SK-N-SH treated with all-trans-retinoic acid at 6 μM for 48 hours (cell line): Measurements from ENCODE around the gene TMEM200A.
A peak's percentile ranks its signal among the peaks of the same experiment; 100 is the strongest.

Source experiments
- ATAC-seq: fragments of 200-7000 bp; cut with Tn5 transposase; 3 replicates; pipeline ENCODE4 v1.9.1; 2020; ENCODE audit warnings: mild to moderate bottlenecking, moderate library complexity
- ARNTL ChIP-seq: fragments of 450-650 bp; formaldehyde crosslinking; IDR thresholded peaks from 2 replicates; pipeline ENCODE4 v1.5.0; 2020; ENCODE audit warnings: low read depth, mild to moderate bottlenecking, moderate library complexity, borderline replicate concordance
- BACH2 ChIP-seq: fragments of 250-450 bp; sonication (Bioruptor Pico); IDR thresholded peaks from 2 replicates; pipeline ENCODE4 v1.9.0; 2021; ENCODE audit warnings: mild to moderate bottlenecking, borderline replicate concordance
- CSDC2 ChIP-seq: fragments of 250-450 bp; sonication (Bioruptor Pico); IDR thresholded peaks from 2 replicates; pipeline ENCODE4 v1.5.0; 2020; ENCODE audit warnings: mild to moderate bottlenecking, moderate library complexity
- ESRRG ChIP-seq: fragments of 250-450 bp; sonication (Bioruptor Pico); IDR thresholded peaks from 2 replicates; pipeline ENCODE4 v1.6.1; 2021; ENCODE audit warnings: mild to moderate bottlenecking
- GLIS3 ChIP-seq: fragments of 250-450 bp; sonication (Bioruptor Pico); IDR thresholded peaks from 2 replicates; pipeline ENCODE4 v1.5.0; 2020; ENCODE audit warnings: mild to moderate bottlenecking, moderate library complexity
- ISL1 ChIP-seq: fragments of 250-450 bp; sonication (Bioruptor Pico); IDR thresholded peaks from 2 replicates; pipeline ENCODE4 v2.1.2; 2022; ENCODE audit warnings: mild to moderate bottlenecking, moderate library complexity
- OSR1 ChIP-seq: fragments of 250-450 bp; sonication (Bioruptor Pico); IDR thresholded peaks from 2 replicates; pipeline ENCODE4 v1.8.0; 2022; ENCODE audit warnings: moderate library complexity, mild to moderate bottlenecking, inconsistent platforms
- PPARA ChIP-seq: fragments of 250-450 bp; sonication (Bioruptor Pico); IDR thresholded peaks from 2 replicates; pipeline ENCODE4 v1.5.0; 2020; ENCODE audit warnings: mild to moderate bottlenecking, borderline replicate concordance
- RARB ChIP-seq: fragments of 250-450 bp; sonication (Bioruptor Pico); IDR thresholded peaks from 2 replicates; pipeline ENCODE4 v1.8.0; 2021; ENCODE audit warnings: mild to moderate bottlenecking, moderate library complexity
- SNAI2 ChIP-seq: fragments of 250-450 bp; sonication (Bioruptor Pico); IDR thresholded peaks from 2 replicates; pipeline ENCODE4 v1.5.0; 2020; ENCODE audit warnings: mild to moderate bottlenecking, moderate library complexity
- TCF4 ChIP-seq: fragments of 250-450 bp; sonication (Bioruptor Pico); IDR thresholded peaks from 2 replicates; pipeline ENCODE4 v1.8.0; 2021; ENCODE audit warnings: mild to moderate bottlenecking, moderate library complexity, borderline replicate concordance
- TOX ChIP-seq: fragments of 250-450 bp; sonication (Bioruptor Pico); IDR thresholded peaks from 2 replicates; pipeline ENCODE4 v1.8.0; 2021; ENCODE audit warnings: mild to moderate bottlenecking, moderate library complexity, borderline replicate concordance
- ZC3H10 ChIP-seq: fragments of 250-450 bp; sonication (Bioruptor Pico); IDR thresholded peaks from 2 replicates; pipeline ENCODE4 v1.5.1; 2021; ENCODE audit warnings: mild to moderate bottlenecking, moderate library complexity
- ZFP3 ChIP-seq: fragments of 250-450 bp; sonication (Bioruptor Pico); IDR thresholded peaks from 2 replicates; pipeline ENCODE4 v1.5.0; 2020; ENCODE audit warnings: mild to moderate bottlenecking, moderate library complexity
- ZFP30 ChIP-seq: fragments of 450-650 bp; formaldehyde crosslinking; IDR thresholded peaks from 2 replicates; pipeline ENCODE4 v1.5.0; 2022; ENCODE audit warnings: mild to moderate bottlenecking, moderate library complexity
- ZNF565 ChIP-seq: fragments of 450-650 bp; formaldehyde crosslinking; conservative IDR thresholded peaks from 2 replicates; pipeline ENCODE4 v1.5.0; 2020; ENCODE audit warnings: low read depth, mild to moderate bottlenecking, moderate library complexity
- ZNF70 ChIP-seq: fragments of 450-650 bp; formaldehyde crosslinking; IDR thresholded peaks from 2 replicates; pipeline ENCODE4 v1.5.0; 2020; ENCODE audit warnings: mild to moderate bottlenecking, moderate library complexity
- ZNF8 ChIP-seq: fragments of 450-650 bp; formaldehyde crosslinking; IDR thresholded peaks from 2 replicates; pipeline ENCODE4 v1.5.0; 2020; ENCODE audit warnings: mild to moderate bottlenecking, moderate library complexity
- TF ChIP-seq, protein P1 (sequence below): fragments of 250-450 bp; sonication (Bioruptor Pico); IDR thresholded peaks from 2 replicates; pipeline ENCODE4 v1.5.0; 2020; ENCODE audit warnings: mild to moderate bottlenecking, moderate library complexity
- TF ChIP-seq, protein P2 (sequence below): fragments of 250-450 bp; sonication (Bioruptor Pico); IDR thresholded peaks from 2 replicates; pipeline ENCODE4 v1.5.1; 2021; ENCODE audit warnings: mild to moderate bottlenecking, moderate library complexity
- TF ChIP-seq, protein P3 (sequence below): fragments of 250-450 bp; sonication (Bioruptor Pico); IDR thresholded peaks from 2 replicates; pipeline ENCODE4 v1.5.1; 2020; ENCODE audit warnings: low read depth, mild to moderate bottlenecking, moderate library complexity
- TF ChIP-seq, protein P4 (sequence below): fragments of 250-450 bp; sonication (Bioruptor Pico); IDR thresholded peaks from 2 replicates; pipeline ENCODE4 v1.8.0; 2020; ENCODE audit warnings: mild to moderate bottlenecking, moderate library complexity, borderline replicate concordance
- TF ChIP-seq, protein P5 (sequence below): fragments of 250-450 bp; sonication (Bioruptor Pico); IDR thresholded peaks from 2 replicates; pipeline ENCODE4 v1.8.0; 2021; ENCODE audit warnings: low read depth, mild to moderate bottlenecking, moderate library complexity, borderline replicate concordance

Gene TMEM200A

DNA sequence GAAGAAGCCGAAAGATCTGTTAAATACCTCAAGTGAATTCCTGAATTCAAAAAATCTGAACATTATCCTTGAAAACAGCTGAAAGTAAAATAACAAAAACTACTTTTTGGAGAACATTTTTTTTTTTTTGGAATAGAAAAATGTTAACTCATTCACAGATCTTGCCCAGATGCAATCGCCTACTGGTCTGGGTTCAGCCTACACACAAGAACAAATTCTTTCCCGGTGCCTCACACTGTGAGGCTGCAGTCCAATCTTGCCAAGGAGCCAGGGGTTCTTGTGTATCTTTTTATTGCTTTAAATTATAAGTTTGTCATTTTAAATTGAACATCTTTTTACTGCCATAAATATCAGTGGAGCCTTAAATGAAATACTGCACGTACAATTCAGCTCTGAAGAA is 41.2 kb upstream of the TMEM200A start:
- peak; percentile 93 for ATAC-seq
- no peak for TF ChIP-seq GLIS3
- TF ChIP-seq ARNTL = no peak
- no peak for TF ChIP-seq BACH2 (CRISPR knock-in tag)

DNA sequence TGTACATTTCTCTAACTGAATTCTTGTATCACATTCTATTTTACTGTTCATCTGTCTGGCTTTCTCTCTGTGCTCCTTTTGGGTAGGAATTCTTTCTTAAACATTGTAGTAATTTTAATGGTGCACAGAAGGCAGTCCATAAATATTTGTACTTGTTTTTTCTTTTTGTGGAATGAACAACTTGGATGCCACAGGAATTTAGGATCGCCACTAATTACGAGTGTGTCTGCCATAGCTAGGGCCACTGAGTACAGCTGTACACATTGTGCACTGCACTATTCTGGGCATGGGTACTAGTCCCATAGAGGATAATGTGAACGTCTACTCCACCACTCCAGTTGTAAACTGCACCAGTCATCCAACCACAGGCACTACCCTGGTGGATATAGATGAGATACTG is 39.3 kb upstream of the TMEM200A start:
- TF ChIP-seq ZNF70 (CRISPR knock-in tag) (no peak), ESRRG (CRISPR knock-in tag) (no peak), TOX (CRISPR knock-in tag) (no peak), ZC3H10 (no peak), RARB (CRISPR knock-in tag) (no peak), ZNF8 (CRISPR knock-in tag) (no peak), PPARA (CRISPR knock-in tag) (no peak), OSR1 (CRISPR knock-in tag) (no peak), SNAI2 (no peak), ZNF565 (CRISPR knock-in tag) (no peak), TCF4 (CRISPR knock-in tag) (no peak), ZFP30 (no peak), BACH2 (CRISPR knock-in tag) (no peak)
- TF ChIP-seq, protein P1, sequence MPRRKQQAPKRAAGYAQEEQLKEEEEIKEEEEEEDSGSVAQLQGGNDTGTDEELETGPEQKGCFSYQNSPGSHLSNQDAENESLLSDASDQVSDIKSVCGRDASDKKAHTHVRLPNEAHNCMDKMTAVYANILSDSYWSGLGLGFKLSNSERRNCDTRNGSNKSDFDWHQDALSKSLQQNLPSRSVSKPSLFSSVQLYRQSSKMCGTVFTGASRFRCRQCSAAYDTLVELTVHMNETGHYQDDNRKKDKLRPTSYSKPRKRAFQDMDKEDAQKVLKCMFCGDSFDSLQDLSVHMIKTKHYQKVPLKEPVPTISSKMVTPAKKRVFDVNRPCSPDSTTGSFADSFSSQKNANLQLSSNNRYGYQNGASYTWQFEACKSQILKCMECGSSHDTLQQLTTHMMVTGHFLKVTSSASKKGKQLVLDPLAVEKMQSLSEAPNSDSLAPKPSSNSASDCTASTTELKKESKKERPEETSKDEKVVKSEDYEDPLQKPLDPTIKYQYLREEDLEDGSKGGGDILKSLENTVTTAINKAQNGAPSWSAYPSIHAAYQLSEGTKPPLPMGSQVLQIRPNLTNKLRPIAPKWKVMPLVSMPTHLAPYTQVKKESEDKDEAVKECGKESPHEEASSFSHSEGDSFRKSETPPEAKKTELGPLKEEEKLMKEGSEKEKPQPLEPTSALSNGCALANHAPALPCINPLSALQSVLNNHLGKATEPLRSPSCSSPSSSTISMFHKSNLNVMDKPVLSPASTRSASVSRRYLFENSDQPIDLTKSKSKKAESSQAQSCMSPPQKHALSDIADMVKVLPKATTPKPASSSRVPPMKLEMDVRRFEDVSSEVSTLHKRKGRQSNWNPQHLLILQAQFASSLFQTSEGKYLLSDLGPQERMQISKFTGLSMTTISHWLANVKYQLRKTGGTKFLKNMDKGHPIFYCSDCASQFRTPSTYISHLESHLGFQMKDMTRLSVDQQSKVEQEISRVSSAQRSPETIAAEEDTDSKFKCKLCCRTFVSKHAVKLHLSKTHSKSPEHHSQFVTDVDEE (CRISPR knock-in tag) = no peak
- TF ChIP-seq, protein P2, sequence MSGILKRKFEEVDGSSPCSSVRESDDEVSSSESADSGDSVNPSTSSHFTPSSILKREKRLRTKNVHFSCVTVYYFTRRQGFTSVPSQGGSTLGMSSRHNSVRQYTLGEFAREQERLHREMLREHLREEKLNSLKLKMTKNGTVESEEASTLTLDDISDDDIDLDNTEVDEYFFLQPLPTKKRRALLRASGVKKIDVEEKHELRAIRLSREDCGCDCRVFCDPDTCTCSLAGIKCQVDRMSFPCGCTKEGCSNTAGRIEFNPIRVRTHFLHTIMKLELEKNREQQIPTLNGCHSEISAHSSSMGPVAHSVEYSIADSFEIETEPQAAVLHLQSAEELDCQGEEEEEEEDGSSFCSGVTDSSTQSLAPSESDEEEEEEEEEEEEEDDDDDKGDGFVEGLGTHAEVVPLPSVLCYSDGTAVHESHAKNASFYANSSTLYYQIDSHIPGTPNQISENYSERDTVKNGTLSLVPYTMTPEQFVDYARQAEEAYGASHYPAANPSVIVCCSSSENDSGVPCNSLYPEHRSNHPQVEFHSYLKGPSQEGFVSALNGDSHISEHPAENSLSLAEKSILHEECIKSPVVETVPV (CRISPR knock-in tag) = no peak
- TF ChIP-seq, protein P3, sequence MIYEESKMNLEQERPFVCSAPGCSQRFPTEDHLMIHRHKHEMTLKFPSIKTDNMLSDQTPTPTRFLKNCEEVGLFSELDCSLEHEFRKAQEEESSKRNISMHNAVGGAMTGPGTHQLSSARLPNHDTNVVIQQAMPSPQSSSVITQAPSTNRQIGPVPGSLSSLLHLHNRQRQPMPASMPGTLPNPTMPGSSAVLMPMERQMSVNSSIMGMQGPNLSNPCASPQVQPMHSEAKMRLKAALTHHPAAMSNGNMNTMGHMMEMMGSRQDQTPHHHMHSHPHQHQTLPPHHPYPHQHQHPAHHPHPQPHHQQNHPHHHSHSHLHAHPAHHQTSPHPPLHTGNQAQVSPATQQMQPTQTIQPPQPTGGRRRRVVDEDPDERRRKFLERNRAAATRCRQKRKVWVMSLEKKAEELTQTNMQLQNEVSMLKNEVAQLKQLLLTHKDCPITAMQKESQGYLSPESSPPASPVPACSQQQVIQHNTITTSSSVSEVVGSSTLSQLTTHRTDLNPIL (CRISPR knock-in tag) = no peak
- TF ChIP-seq, all 23 proteins: peak for 0
- no peak for ATAC-seq

DNA sequence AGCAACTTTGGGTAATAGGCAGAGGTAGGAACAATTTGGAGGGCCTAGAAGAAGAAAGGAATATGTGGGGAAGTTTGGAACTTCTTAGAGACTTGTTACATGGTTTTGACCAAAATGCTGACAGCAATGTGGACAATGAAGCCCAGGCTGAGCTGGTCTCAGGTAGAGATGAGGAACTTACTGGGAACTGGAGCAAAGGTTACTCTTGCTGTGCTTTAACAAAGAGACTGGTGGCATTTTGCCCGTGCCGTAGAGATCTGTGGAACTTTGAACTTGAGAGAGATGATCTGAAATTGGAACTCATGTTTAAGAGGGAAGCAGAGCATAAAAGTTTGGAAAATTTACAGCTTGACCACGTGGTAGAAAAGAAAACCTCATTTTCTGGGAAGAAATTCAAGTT is 28.3 kb upstream of the TMEM200A start:
- ATAC-seq = no peak
- TF ChIP-seq ISL1 (CRISPR knock-in tag) (no peak), PPARA (CRISPR knock-in tag) (no peak), GLIS3 (no peak), ZFP3 (no peak), SNAI2 (no peak), ZNF8 (CRISPR knock-in tag) (no peak), RARB (CRISPR knock-in tag) (no peak), BACH2 (CRISPR knock-in tag) (no peak), OSR1 (CRISPR knock-in tag) (no peak), ZFP30 (no peak), TCF4 (CRISPR knock-in tag) (no peak), CSDC2 (CRISPR knock-in tag) (no peak), ZNF70 (CRISPR knock-in tag) (no peak)
- TF ChIP-seq, protein P2 (CRISPR knock-in tag) = no peak
- TF ChIP-seq, protein P4, sequence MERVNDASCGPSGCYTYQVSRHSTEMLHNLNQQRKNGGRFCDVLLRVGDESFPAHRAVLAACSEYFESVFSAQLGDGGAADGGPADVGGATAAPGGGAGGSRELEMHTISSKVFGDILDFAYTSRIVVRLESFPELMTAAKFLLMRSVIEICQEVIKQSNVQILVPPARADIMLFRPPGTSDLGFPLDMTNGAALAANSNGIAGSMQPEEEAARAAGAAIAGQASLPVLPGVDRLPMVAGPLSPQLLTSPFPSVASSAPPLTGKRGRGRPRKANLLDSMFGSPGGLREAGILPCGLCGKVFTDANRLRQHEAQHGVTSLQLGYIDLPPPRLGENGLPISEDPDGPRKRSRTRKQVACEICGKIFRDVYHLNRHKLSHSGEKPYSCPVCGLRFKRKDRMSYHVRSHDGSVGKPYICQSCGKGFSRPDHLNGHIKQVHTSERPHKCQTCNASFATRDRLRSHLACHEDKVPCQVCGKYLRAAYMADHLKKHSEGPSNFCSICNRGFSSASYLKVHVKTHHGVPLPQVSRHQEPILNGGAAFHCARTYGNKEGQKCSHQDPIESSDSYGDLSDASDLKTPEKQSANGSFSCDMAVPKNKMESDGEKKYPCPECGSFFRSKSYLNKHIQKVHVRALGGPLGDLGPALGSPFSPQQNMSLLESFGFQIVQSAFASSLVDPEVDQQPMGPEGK (CRISPR knock-in tag) = no peak
- TF ChIP-seq, protein P5, sequence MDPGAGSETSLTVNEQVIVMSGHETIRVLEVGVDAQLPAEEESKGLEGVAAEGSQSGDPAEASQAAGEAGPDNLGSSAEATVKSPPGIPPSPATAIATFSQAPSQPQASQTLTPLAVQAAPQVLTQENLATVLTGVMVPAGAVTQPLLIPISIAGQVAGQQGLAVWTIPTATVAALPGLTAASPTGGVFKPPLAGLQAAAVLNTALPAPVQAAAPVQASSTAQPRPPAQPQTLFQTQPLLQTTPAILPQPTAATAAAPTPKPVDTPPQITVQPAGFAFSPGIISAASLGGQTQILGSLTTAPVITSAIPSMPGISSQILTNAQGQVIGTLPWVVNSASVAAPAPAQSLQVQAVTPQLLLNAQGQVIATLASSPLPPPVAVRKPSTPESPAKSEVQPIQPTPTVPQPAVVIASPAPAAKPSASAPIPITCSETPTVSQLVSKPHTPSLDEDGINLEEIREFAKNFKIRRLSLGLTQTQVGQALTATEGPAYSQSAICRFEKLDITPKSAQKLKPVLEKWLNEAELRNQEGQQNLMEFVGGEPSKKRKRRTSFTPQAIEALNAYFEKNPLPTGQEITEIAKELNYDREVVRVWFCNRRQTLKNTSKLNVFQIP (CRISPR knock-in tag) = no peak
- TF ChIP-seq, protein P1 (CRISPR knock-in tag) = no peak
- TF ChIP-seq, protein P3 (CRISPR knock-in tag) = no peak
- TF ChIP-seq, all 23 proteins: peak for 0
